Measurements from ENCODE around the gene GADL1. TPM values are rescaled to one million over a fixed set of nuclear protein-coding genes. Genes with fewer than 3 reads are reported as not detected.

Gene GADL1
- polyA plus RNA-seq, 1 donor (not counting 4 experiments of a cell fraction or from before 2014, with no cell fraction given): not detected

DNA sequence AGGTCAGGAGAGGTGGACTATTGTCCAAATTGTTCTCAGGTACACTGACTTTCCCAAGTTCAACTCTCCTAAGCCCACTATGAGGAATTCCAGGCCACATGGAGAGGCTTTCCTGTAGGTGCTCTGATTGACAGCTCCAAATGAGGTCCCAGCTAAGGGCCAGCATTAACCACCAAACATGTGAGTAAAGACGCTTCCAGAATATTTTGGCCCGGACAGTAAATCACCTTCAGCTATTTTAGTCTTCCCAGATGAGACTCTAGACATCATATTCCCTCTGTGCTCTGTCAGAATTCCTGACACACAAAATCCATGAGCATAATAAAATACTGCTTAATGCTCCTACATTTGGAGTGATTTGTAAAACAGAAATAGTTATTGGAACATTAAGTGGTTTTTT, 152.6 kb downstream of the GADL1 start:
- H4K20me1 ChIP-seq (ENCODE audit: control insufficient read depth, extremely low read depth, insufficient read depth, low read length): no peaks in the 10 kb centered on the region
- no peak overlapping the region for H3K4me2 ChIP-seq (ENCODE audit: control insufficient read depth, extremely low read depth, insufficient read depth, low read depth, low read length)
- no peaks in the 10 kb centered on the region for H3K4me1 ChIP-seq (ENCODE audit: control insufficient read depth, extremely low read depth, insufficient read depth, low read length)
- DNase-seq (ENCODE audit: low read depth, low spot score): no peak
- H2AFZ ChIP-seq (ENCODE audit: control insufficient read depth, low read length): no peak overlapping the region
- no peaks in the 10 kb centered on the region for H3K9me1 ChIP-seq (ENCODE audit: control insufficient read depth, extremely low read depth, insufficient read depth, low read length)
- FAIRE-seq: no peak
- H3K27ac ChIP-seq (ENCODE audit: control insufficient read depth, insufficient read depth, low read length): no peak overlapping the region
- no peak overlapping the region for H3K4me3 ChIP-seq (ENCODE audit: control insufficient read depth in 2 of 3, extremely low read depth in 1 of 3, insufficient read depth in 2 of 3, low read depth in 1 of 3, low read length in 3 of 3)
- H3K27me3 ChIP-seq (ENCODE audit: control insufficient read depth, extremely low read depth, insufficient read depth, low read length): no peaks in the 10 kb centered on the region
- H3K36me3 ChIP-seq (ENCODE audit: control insufficient read depth in 2 of 2, extremely low read depth in 1 of 2, insufficient read depth in 2 of 2, low read length in 2 of 2): no peaks in the 10 kb centered on the region
- TF ChIP-seq EZH2 (IDR thresholded peaks at IDR 0.05; ENCODE audit: low read length) (no peak), CTCF (optimal IDR thresholded peaks at IDR 0.05 in 1 of 3, IDR thresholded peaks at IDR 0.05 in 1 of 3, conservative IDR thresholded peaks at IDR 0.05 in 1 of 3; ENCODE audit: extremely low read depth in 1 of 3, insufficient read depth in 2 of 3, low read length in 3 of 3) (no peak)
- H3K9me3 ChIP-seq (ENCODE audit: control insufficient read depth, low read depth, low read length): no peaks in the 10 kb centered on the region
- no peaks in the 10 kb centered on the region for H3K79me2 ChIP-seq (ENCODE audit: control insufficient read depth, insufficient read depth, low read length)
- H3K9ac ChIP-seq (ENCODE audit: control insufficient read depth, extremely low read depth, insufficient read depth, low read length): no peak overlapping the region
- dilution Hi-C loops (cut with MboI; ENCODE audit: extremely low pct_ligation_motif_present, low sequenced_read_pairs): no loop called here

- no peaks in the 10 kb centered on the region for H3K27me3 ChIP-seq (ENCODE audit: control insufficient read depth, extremely low read depth, insufficient read depth, low read length)
- no peaks in the 10 kb centered on the region for H3K9me3 ChIP-seq (ENCODE audit: control insufficient read depth, low read depth, low read length)
- no peak overlapping the region for H3K4me3 ChIP-seq (ENCODE audit: control insufficient read depth in 2 of 3, extremely low read depth in 1 of 3, insufficient read depth in 2 of 3, low read depth in 1 of 3, low read length in 3 of 3)
- dilution Hi-C loops (cut with MboI; ENCODE audit: extremely low pct_ligation_motif_present, low sequenced_read_pairs): no loop called here
- H3K9me1 ChIP-seq (ENCODE audit: control insufficient read depth, extremely low read depth, insufficient read depth, low read length): no peaks in the 10 kb centered on the region
- no peak overlapping the region for H3K4me2 ChIP-seq (ENCODE audit: control insufficient read depth, extremely low read depth, insufficient read depth, low read depth, low read length)
- no peaks in the 10 kb centered on the region for H3K36me3 ChIP-seq (ENCODE audit: control insufficient read depth in 2 of 2, extremely low read depth in 1 of 2, insufficient read depth in 2 of 2, low read length in 2 of 2)
- TF ChIP-seq EZH2 (IDR thresholded peaks at IDR 0.05; ENCODE audit: low read length) (no peak), CTCF (optimal IDR thresholded peaks at IDR 0.05 in 1 of 3, IDR thresholded peaks at IDR 0.05 in 1 of 3, conservative IDR thresholded peaks at IDR 0.05 in 1 of 3; ENCODE audit: extremely low read depth in 1 of 3, insufficient read depth in 2 of 3, low read length in 3 of 3) (no peak)
- H2AFZ ChIP-seq (ENCODE audit: control insufficient read depth, low read length): no peak overlapping the region
- H3K9ac ChIP-seq (ENCODE audit: control insufficient read depth, extremely low read depth, insufficient read depth, low read length): no peak overlapping the region
- H3K4me1 ChIP-seq (ENCODE audit: control insufficient read depth, extremely low read depth, insufficient read depth, low read length): no peaks in the 10 kb centered on the region
- no peaks in the 10 kb centered on the region for H4K20me1 ChIP-seq (ENCODE audit: control insufficient read depth, extremely low read depth, insufficient read depth, low read length)
- no peaks in the 10 kb centered on the region for H3K79me2 ChIP-seq (ENCODE audit: control insufficient read depth, insufficient read depth, low read length)
- H3K27ac ChIP-seq (ENCODE audit: control insufficient read depth, insufficient read depth, low read length): no peak overlapping the region
- DNase-seq (ENCODE audit: low read depth, low spot score) (no peak), FAIRE-seq (no peak)
These were observed 155.9 kb downstream of the GADL1 start for GRCh38 chr3:30738605-30739004.
